SH-SY5Y (cell line): ENCODE results near the gene MYOCD.

Source experiments
- GATA2 ChIP-seq: IDR thresholded peaks from 2 replicates; pipeline ENCODE4 v1.6.1; 2011; ENCODE audit warnings: mild to moderate bottlenecking, low read depth, low read length
- GATA3 ChIP-seq: IDR thresholded peaks from 2 replicates; pipeline ENCODE4 v1.6.1; 2011; ENCODE audit warnings: low read depth, mild to moderate bottlenecking, low read length, moderate library complexity

The MYOCD gene, protein sequence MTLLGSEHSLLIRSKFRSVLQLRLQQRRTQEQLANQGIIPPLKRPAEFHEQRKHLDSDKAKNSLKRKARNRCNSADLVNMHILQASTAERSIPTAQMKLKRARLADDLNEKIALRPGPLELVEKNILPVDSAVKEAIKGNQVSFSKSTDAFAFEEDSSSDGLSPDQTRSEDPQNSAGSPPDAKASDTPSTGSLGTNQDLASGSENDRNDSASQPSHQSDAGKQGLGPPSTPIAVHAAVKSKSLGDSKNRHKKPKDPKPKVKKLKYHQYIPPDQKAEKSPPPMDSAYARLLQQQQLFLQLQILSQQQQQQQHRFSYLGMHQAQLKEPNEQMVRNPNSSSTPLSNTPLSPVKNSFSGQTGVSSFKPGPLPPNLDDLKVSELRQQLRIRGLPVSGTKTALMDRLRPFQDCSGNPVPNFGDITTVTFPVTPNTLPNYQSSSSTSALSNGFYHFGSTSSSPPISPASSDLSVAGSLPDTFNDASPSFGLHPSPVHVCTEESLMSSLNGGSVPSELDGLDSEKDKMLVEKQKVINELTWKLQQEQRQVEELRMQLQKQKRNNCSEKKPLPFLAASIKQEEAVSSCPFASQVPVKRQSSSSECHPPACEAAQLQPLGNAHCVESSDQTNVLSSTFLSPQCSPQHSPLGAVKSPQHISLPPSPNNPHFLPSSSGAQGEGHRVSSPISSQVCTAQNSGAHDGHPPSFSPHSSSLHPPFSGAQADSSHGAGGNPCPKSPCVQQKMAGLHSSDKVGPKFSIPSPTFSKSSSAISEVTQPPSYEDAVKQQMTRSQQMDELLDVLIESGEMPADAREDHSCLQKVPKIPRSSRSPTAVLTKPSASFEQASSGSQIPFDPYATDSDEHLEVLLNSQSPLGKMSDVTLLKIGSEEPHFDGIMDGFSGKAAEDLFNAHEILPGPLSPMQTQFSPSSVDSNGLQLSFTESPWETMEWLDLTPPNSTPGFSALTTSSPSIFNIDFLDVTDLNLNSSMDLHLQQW

GRCh38 chr17:12665263-12666210 lies at the start of gene MYOCD:
Gene MYOCD (plus strand): TSS chr17:12665890. CDS start chr17:12666189, 299 bp downstream.
- TF ChIP-seq GATA2 (no peak), GATA3 (no peak)

DNA sequence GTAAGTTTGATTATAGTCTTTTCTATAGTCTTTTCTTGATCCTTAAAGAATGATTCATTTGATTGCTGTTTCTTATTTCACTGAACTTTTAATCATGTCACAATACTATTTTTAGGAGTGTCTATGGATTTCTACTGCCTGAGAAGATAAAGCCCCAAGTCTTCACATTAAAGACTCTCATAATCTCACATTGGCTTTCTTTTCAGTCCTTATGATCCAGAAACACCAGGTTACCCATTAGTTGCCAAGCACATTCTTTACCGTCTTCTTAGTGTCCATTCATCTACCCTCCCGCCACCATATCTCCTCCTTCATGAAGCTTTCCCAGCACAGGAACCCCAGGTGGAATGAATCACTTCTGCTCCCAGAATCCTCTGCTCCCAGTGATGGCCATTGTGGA lies 49.5 kb upstream of the MYOCD start:
- TF ChIP-seq GATA3: no peak
- no peak for TF ChIP-seq GATA2

DNA sequence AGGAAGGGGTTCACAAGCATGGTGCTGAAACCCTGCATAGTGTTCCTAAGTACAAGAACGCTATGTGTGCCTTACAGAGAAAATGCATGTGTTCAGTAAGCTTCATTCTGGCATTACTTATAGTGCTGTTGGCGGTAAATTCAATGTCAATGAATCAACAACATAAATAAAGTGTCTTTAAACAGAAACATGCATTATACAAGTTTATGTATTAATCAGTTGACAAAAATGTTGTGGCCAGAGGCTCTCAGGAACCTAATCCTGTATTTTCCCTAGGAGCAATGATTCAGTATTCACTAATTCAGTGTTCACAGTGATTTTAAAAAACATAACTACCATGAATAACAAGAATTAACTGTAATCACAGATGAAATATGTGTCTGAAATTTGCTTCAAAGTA lies 47.1 kb upstream of the MYOCD start:
- TF ChIP-seq GATA2: no peak
- TF ChIP-seq GATA3: no peak

GRCh38 chr17:12619459-12620199 lies 46.1 kb upstream of the MYOCD start:
- no peak for TF ChIP-seq GATA3
- no peak for TF ChIP-seq GATA2

- no peak for TF ChIP-seq GATA2
- no peak for TF ChIP-seq GATA3
Measured at GRCh38 chr17:12620200-12620720, 45.4 kb upstream of the MYOCD start.

- no peak for TF ChIP-seq GATA2
- TF ChIP-seq GATA3: no peak
Measured at GRCh38 chr17:12622726-12623125, 43.0 kb upstream of the MYOCD start.

GRCh38 chr17:12623220-12623848 lies 42.4 kb upstream of the MYOCD start:
- TF ChIP-seq GATA2 (no peak), GATA3 (no peak)

GRCh38 chr17:12624211-12624610 lies 41.5 kb upstream of the MYOCD start:
- TF ChIP-seq GATA3: no peak
- TF ChIP-seq GATA2: no peak

DNA sequence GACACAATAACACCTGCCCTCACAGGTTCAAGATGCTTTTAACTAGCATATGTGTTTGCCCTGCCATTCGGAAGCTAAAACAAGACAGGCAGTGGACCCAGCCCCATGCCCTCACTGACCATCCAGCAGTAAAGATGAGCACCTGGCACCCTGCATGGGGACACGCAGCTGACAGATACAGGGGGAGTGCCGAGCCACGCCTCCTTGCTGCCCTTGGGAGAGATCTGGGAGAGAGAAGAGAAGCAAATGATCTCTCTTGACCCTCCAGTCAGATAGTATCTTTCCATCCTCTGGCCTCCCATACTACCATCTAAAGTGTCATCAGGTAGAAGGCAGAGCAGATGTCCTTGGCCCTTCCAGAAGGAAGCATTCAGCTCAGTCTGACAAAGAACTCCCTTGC lies 40.6 kb upstream of the MYOCD start:
- TF ChIP-seq GATA3 (no peak), GATA2 (no peak)

GRCh38 chr17:12627177-12627629 lies 38.5 kb upstream of the MYOCD start:
- TF ChIP-seq GATA2 (no peak), GATA3 (no peak)

DNA sequence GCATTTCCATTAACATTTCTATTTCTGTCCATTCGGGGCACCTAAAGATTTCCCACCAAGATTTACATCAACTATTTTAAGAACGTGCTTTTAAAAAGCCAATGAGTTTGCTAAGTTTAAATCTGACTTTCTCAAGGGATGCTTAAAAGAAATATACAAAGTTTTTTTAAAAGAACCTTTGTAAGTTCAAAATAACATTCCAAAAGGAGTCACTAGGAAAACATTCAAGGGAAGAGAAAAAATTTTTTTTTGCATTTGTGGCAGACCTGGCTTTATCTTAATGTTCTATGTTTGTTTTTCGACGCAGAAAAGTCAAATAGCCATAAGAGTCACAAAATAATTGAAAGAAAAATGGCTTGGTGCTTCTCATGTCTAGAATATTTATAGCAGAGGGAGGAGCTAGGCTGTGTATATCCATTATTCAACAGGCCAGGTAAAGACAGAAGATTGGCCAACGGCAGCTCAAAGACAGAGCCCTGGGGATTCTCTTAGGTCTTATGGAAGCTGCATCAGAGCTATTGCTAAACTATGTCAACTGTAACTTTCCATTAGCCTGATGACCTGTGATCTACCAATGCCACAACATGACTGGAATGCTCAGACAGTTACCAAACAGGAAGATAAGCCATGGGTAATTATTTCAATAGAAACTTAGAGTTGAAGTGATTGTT lies 37.8 kb upstream of the MYOCD start:
- no peak for TF ChIP-seq GATA2
- no peak for TF ChIP-seq GATA3

DNA sequence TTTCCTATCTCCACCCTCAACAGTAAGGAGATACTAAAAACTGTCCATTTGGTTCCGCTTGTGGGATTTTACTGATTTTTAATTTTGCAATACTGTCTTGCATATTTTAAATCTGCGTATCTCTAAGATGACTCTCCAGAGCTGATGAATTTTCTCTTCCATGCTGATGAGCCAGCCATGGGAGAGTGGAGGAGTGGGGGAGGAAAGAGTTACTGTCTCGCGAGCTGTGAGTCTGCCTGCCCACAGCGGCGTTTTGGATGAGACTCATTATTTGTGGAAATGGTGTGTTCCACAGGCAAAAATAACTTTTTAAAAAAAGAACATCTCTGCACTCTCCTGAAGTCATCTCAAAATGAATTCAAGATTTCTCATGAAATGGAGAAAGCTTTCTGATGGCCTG lies 34.6 kb upstream of the MYOCD start:
- TF ChIP-seq GATA2: no peak
